ENCODE data around the gene CD300LD.

CD300LD gene

GRCh38 chr17:74565126-74565525 is 27.0 kb downstream of the CD300LD start:
- Histone ChIP-seq H3K9me3 (ENCODE audit: control insufficient read depth, insufficient read depth, low read depth, low read length) (no peaks in the 10 kb centered on the region), H3K36me3 (ENCODE audit: control insufficient read depth in 2 of 2, insufficient read depth in 1 of 2, low read length in 2 of 2) (no peaks in the 10 kb centered on the region), H3K4me3 (ENCODE audit: low read depth, low read length) (no peak overlapping the region), H3K27ac (ENCODE audit: extremely low read depth, low read depth, low read length) (no peak overlapping the region), H3K4me1 (ENCODE audit: control insufficient read depth, insufficient read depth, low read length) (no peaks in the 10 kb centered on the region)
- CTCF ChIA-PET = interaction anchor here (0.6 to 3.3 kb wide), 7 partner anchors 11 to 247 kb away, joined by 3 to 43 read pairs (median 9); no protein-coding TSS in a partner anchor
- no peak for TF ChIP-seq ZNF792 (tag by site-specific recombination; IDR thresholded peaks at IDR 0.05)
- POLR2A ChIA-PET = no interaction called here

- Histone ChIP-seq H3K9me3 (ENCODE audit: control insufficient read depth, insufficient read depth, low read depth, low read length) (no peaks in the 10 kb centered on the region), H3K4me1 (ENCODE audit: control insufficient read depth, insufficient read depth, low read length) (no peaks in the 10 kb centered on the region), H3K36me3 (ENCODE audit: control insufficient read depth in 2 of 2, insufficient read depth in 1 of 2, low read length in 2 of 2) (no peaks in the 10 kb centered on the region), H3K4me3 (ENCODE audit: low read depth, low read length) (no peak overlapping the region), H3K27ac (ENCODE audit: extremely low read depth, low read depth, low read length) (no peak overlapping the region)
- CTCF ChIA-PET = no interaction called here
- no peak for TF ChIP-seq ZNF664 (tag by site-specific recombination; IDR thresholded peaks at IDR 0.05)
- TF ChIP-seq PRDM10 (tag by site-specific recombination; IDR thresholded peaks at IDR 0.05) = no peak
- 0 out of 2 replicates have a peak, but pooled peaks have one; percentile 19 for TF ChIP-seq ZFHX2 (tag by site-specific recombination; conservative IDR thresholded peaks at IDR 0.05)
- no peak for TF ChIP-seq TRIM28 (IDR thresholded peaks at IDR 0.05; ENCODE audit: borderline replicate concordance, low read length)
- TF ChIP-seq ZNF148 (tag by site-specific recombination; IDR thresholded peaks at IDR 0.05; ENCODE audit: borderline replicate concordance) = 0 out of 2 replicates have a peak, but pooled peaks have one; percentile 25
- no peak for TF ChIP-seq ZNF510 (tag by site-specific recombination; IDR thresholded peaks at IDR 0.05; ENCODE audit: insufficient replicate concordance)
- TF ChIP-seq PRDM1 (tag by site-specific recombination; IDR thresholded peaks at IDR 0.05) = peak; percentile 34; the same call in 1 of the 2 replicates
- no peak for TF ChIP-seq KLF9 (tag by site-specific recombination; IDR thresholded peaks at IDR 0.05; ENCODE audit: low read depth)
- no peak for TF ChIP-seq ZNF548 (tag by site-specific recombination; IDR thresholded peaks at IDR 0.05)
- POLR2A ChIA-PET = no interaction called here
Observed at GRCh38 chr17:74563358-74563757, 28.7 kb downstream of the CD300LD start.

GRCh38 chr17:74561586-74561985 is 30.5 kb downstream of the CD300LD start:
- no peak overlapping the region for H3K27ac ChIP-seq (ENCODE audit: extremely low read depth, low read depth, low read length)
- ChIA-PET POLR2A (no interaction called here), CTCF (no interaction called here)
- H3K4me3 ChIP-seq (ENCODE audit: low read depth, low read length) = no peak overlapping the region
- H3K36me3 ChIP-seq (ENCODE audit: control insufficient read depth in 2 of 2, insufficient read depth in 1 of 2, low read length in 2 of 2) = no peaks in the 10 kb centered on the region
- TF ChIP-seq ZNF701 (tag by site-specific recombination; IDR thresholded peaks at IDR 0.05) = no peak
- TF ChIP-seq ZNF362 (tag by site-specific recombination; IDR thresholded peaks at IDR 0.05) = no peak
- no peak for TF ChIP-seq ZNF513 (tag by site-specific recombination; IDR thresholded peaks at IDR 0.05)
- H3K9me3 ChIP-seq (ENCODE audit: control insufficient read depth, insufficient read depth, low read depth, low read length) = no peaks in the 10 kb centered on the region
- no peaks in the 10 kb centered on the region for H3K4me1 ChIP-seq (ENCODE audit: control insufficient read depth, insufficient read depth, low read length)

All from HEK293 (cell line).